ENCODE measurements around the gene AJM1.

DNA sequence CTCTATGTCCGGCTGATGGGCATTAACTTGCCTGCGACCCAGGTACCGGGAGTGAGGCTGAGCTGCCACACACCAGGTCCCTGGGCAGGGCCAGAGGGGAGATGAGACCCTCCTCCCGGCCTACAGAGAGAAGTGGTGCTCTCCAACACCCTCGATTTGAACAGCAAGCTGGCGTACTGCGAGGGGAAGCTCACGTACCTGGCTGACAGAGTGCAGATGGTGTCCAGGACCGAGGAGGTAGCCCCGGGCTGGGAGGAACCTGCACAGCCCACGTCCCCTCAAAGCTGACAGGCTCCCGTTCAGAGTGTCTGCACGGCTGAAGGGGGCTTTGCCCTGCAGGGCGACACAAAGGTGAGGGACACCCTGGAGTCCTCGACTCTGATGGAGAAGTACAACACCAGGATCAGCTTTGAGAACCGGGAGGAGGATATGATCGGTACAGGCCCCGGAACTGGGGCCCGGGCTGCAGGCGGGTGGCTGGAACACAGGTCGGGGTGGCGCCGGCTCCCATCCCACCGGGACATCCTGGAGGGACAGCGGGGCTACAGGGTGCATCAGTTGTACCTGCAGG is 35.6 kb upstream of the AJM1 start:
- TF ChIP-seq EZH2 (IDR thresholded peaks at IDR 0.05; ENCODE audit: low read depth, low read length, severe bottlenecking) (no peak), SIN3A (conservative IDR thresholded peaks at IDR 0.05 in 1 of 2, IDR thresholded peaks at IDR 0.05 in 1 of 2; ENCODE audit: low read depth in 1 of 2, low read length in 2 of 2) (no peak), POLR2A (IDR thresholded peaks at IDR 0.05; ENCODE audit: control extremely low read depth in 1 of 2, low read depth in 2 of 2, low read length in 2 of 2) (no peak), JUN (IDR thresholded peaks at IDR 0.05; ENCODE audit: low read depth, low read length) (no peak), RAD21 (IDR thresholded peaks at IDR 0.05 in 1 of 2, conservative IDR thresholded peaks at IDR 0.05 in 1 of 2; ENCODE audit: low read depth in 2 of 2, low read length in 2 of 2) (no peak), SRF (IDR thresholded peaks at IDR 0.05; ENCODE audit: low read depth, low read length) (no peak), CREB1 (IDR thresholded peaks at IDR 0.05) (no peak), EP300 (IDR thresholded peaks at IDR 0.05; ENCODE audit: borderline replicate concordance in 1 of 2, low read depth in 2 of 2, low read length in 2 of 2) (no peak), GABPA (IDR thresholded peaks at IDR 0.05; ENCODE audit: borderline replicate concordance, insufficient read depth, low read length) (no peak)
- TF ChIP-seq, protein P1, sequence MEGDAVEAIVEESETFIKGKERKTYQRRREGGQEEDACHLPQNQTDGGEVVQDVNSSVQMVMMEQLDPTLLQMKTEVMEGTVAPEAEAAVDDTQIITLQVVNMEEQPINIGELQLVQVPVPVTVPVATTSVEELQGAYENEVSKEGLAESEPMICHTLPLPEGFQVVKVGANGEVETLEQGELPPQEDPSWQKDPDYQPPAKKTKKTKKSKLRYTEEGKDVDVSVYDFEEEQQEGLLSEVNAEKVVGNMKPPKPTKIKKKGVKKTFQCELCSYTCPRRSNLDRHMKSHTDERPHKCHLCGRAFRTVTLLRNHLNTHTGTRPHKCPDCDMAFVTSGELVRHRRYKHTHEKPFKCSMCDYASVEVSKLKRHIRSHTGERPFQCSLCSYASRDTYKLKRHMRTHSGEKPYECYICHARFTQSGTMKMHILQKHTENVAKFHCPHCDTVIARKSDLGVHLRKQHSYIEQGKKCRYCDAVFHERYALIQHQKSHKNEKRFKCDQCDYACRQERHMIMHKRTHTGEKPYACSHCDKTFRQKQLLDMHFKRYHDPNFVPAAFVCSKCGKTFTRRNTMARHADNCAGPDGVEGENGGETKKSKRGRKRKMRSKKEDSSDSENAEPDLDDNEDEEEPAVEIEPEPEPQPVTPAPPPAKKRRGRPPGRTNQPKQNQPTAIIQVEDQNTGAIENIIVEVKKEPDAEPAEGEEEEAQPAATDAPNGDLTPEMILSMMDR (IDR thresholded peaks at IDR 0.05; ENCODE audit: control extremely low read depth in 1 of 3, insufficient read depth in 1 of 3, low read depth in 1 of 3, low read length in 3 of 3), result no peak
- TF ChIP-seq, protein P2, sequence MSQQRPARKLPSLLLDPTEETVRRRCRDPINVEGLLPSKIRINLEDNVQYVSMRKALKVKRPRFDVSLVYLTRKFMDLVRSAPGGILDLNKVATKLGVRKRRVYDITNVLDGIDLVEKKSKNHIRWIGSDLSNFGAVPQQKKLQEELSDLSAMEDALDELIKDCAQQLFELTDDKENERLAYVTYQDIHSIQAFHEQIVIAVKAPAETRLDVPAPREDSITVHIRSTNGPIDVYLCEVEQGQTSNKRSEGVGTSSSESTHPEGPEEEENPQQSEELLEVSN (IDR thresholded peaks at IDR 0.05), result no peak

Data from H1 (cell line).